H1 (cell line): ENCODE measurements around the gene OR52E4.

ENCODE experiments used
- ATF2 ChIP-seq: IDR thresholded peaks from 2 replicates; pipeline ENCODE4 v1.6.1; 2012; ENCODE audit warnings: low read length, inconsistent platforms
- CBX5 ChIP-seq: fragments of 300-800, 300-1000 bp; sonication (generic); IDR thresholded peaks from 2 replicates; pipeline ENCODE4 v1.7.1; 2016; ENCODE audit warnings: antibody characterized with exemption, low read length, low read depth
- CTCF ChIP-seq, 3 experiments: IDR thresholded peaks; 1 replicate in 2 of 3; 2 replicates in 1 of 3; pipeline versions ENCODE4 v1.5.1 to v1.6.1; 2011; ENCODE audit warnings: low read length in 3 of 3, mild to moderate bottlenecking in 3 of 3, inconsistent platforms in 2 of 3, low read depth in 1 of 3, moderate library complexity in 1 of 3; ENCODE audit not compliant: insufficient read depth in 1 of 3; ENCODE audit errors: control extremely low read depth in 1 of 3
- EZH2 ChIP-seq: fragments of 200-600 bp; sonication (generic); IDR thresholded peaks from 2 replicates; pipeline ENCODE4 v1.7.1; 2012; ENCODE audit warnings: low read depth, mild to moderate bottlenecking, moderate library complexity, low read length, inconsistent platforms; ENCODE audit not compliant: severe bottlenecking
- GTF2F1 ChIP-seq: IDR thresholded peaks from 2 replicates; pipeline ENCODE4 v1.6.1; 2012; ENCODE audit warnings: low read depth, low read length, improper control_type of control experiment, borderline replicate concordance
- TF ChIP-seq, protein P1 (sequence below): IDR thresholded peaks from 2 replicates; pipeline ENCODE4 v1.6.1; 2012; ENCODE audit warnings: inconsistent platforms

DNA sequence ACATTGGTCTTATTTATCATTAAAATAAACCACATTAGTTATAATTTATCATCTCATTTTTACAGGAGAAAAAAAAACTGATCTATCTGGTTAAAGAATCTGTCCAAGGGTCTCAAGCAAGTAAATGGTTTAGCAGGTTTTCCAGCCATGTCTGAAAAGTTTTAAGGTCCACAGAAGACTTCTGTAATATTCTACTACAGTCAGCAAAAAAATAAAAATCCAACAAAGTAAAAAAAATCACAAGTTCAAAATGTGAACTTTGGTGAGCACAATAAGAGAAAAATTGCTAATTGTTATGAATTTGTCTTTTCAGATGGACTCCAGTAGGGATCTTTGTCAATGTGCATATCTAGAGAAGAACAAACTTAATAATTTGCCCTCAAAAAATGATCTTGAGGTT, 1.3 kb downstream of the OR52E4 start:
- TF ChIP-seq, protein P1, sequence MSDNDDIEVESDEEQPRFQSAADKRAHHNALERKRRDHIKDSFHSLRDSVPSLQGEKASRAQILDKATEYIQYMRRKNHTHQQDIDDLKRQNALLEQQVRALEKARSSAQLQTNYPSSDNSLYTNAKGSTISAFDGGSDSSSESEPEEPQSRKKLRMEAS, result no peak
- TF ChIP-seq ATF2 (no peak), CTCF (IDR thresholded peaks at IDR 0.05; ENCODE audit: control extremely low read depth in 1 of 3, insufficient read depth in 1 of 3, low read depth in 1 of 3, low read length in 3 of 3) (no peak), EZH2 (no peak), CBX5 (no peak), GTF2F1 (no peak)
